Adrenal gland (tissue), 12 donors: ENCODE measurements around the gene MYLK4. TPM values are rescaled to one million over a fixed set of nuclear protein-coding genes. Genes with fewer than 3 reads are reported as not detected.

Experiments used
- DNase-seq, 7 donors: peaks; one replicate each; pipeline ENCODE4 v3.0.0-alpha.2; 2019 to 2020
- H3K27ac ChIP-seq, 5 donors: fragments of 200-600 bp; sonication (generic) in 4 of 5; 1 replicate in 3 of 5; 2 replicates in 2 of 5; pipeline versions ENCODE4 v1.5.1 to v1.8.0; 2016 to 2020; ENCODE audit warnings: mild to moderate bottlenecking in 1 of 5
- H3K27me3 ChIP-seq: fragments of 200-600 bp; 2 replicates; pipeline ENCODE4 v1.8.0; 2021
- H3K36me3 ChIP-seq, 2 donors: fragments of 200-600 bp; replicated peaks in 1 of 2; 1 replicate in 1 of 2; 2 replicates in 1 of 2; pipeline versions ENCODE4 v1.5.1 to v1.8.0; 2018 to 2022
- H3K4me1 ChIP-seq, 2 donors: fragments of 200-600 bp; replicated peaks in 1 of 2; 1 replicate in 1 of 2; 2 replicates in 1 of 2; pipeline versions ENCODE4 v1.5.1 to v1.8.0; 2018 to 2021
- H3K4me3 ChIP-seq, 4 donors: fragments of 200-600 bp; sonication (generic) in 3 of 4; one replicate each; pipeline ENCODE4 v1.5.1; 2016 to 2018
- H3K9me3 ChIP-seq, 3 donors: fragments of 200-600 bp; sonication (generic) in 1 of 3; replicated peaks in 1 of 3; 1 replicate in 2 of 3; 2 replicates in 1 of 3; pipeline versions ENCODE4 v1.5.1 to v1.8.0; 2016 to 2021
- CTCF ChIP-seq, 6 experiments: fragments of 450-650 bp in 4 of 6; fragments of 200-600 bp in 2 of 6; sonication (generic) in 1 of 6; IDR thresholded peaks; 1 replicate in 5 of 6; 2 replicates in 1 of 6; pipeline versions ENCODE4 v1.5.1 to v1.8.0; 2016 to 2021; ENCODE audit warnings: antibody characterized with exemption in 6 of 6, mild to moderate bottlenecking in 2 of 6, moderate library complexity in 1 of 6
- POLR2A ChIP-seq, 2 donors: fragments of 450-650 bp; IDR thresholded peaks; one replicate each; pipeline ENCODE4 v1.6.1; 2017; ENCODE audit warnings: antibody characterized with exemption in 2 of 2, mild to moderate bottlenecking in 2 of 2, moderate library complexity in 1 of 2
- WGBS, 4 donors: extraction: QIAGEN DNeasy Blood & Tissue Kit in 2 of 4; methylation state at CpG; one replicate each; pipeline versions ENCODE4 v1.1.5 to v1.1.7; 2013 to 2017; 5-methylcytosine and 5-hydroxymethylcytosine counted together
- intact Hi-C, 2 donors: fragments of 100-400 bp; cut with DNase I; formaldehyde crosslinking; loops; one replicate each; pipeline versions ENCODE4 v1.14.1 to v1.15.0; 2022 to 2023
- polyA plus RNA-seq, 3 donors: library from polyadenylated mRNA; stranded (reverse); fragments of 200-250 nt in 2 of 3; fragments of 350-450 nt in 1 of 3; fragmentation: Illumina TruSeq in 1 of 3; extraction: RNeasy Lipid Tissue Mini Kit (QIAGEN cat#74804) in 1 of 3; gene quantifications; one replicate each; pipeline ENCODE4 v1.2.3, GENCODE V29; 2013 to 2014
- total RNA-seq, 9 donors: library from RNA; depleted of rRNA in 4 of 9; stranded (reverse); fragments of >200 nt in 4 of 9; fragments of 120-200 nt in 1 of 9; fragmentation: NEBNext Ultra II Directional in 1 of 9; extraction: Animal tissue kit (Norgen Biotek cat#: 25700) in 1 of 9; gene quantifications; one replicate each; pipeline versions ENCODE4 v1.1.0 to v1.2.4, GENCODE V29; 2013 to 2023
- donor health status: healthy with polysubstance abuse.
- donor health status: Bipolar disorder and iron deficiency.
- donor health status: DM: yes; HTN: yes; CAD: no.
- donor health status: DM: no; HTN: no; CAD: no.
- donor health status: DM: no; HTN: no; CAD: no.
- donor health status: DM: yes; HTN: yes; CAD: no.

The MYLK4 gene
- total and polyA plus RNA-seq, 12 donors: 0.35 to 0.90 (median 0.68) TPM

GRCh38 chr6:2780102-2780737 lies 29.5 kb upstream of the MYLK4 start:
- Histone ChIP-seq H3K4me1 (no peaks in the 10 kb centered on the region), H3K4me3 (no peak overlapping the region), H3K27me3 (no peaks in the 10 kb centered on the region), H3K36me3 (peaks cover 0 to 46% of the 10 kb centered on the region in 2 donors), H3K9me3 (no peaks in the 10 kb centered on the region), H3K27ac (no peak overlapping the region)
- no peak for TF ChIP-seq POLR2A (IDR thresholded peaks at IDR 0.05)
- TF ChIP-seq CTCF (IDR thresholded peaks at IDR 0.05): no peak
- intact Hi-C loops: loop anchor here (10.0 kb wide), 2 partner anchors 135 to 155 kb away; no protein-coding TSS in a partner anchor
- DNase-seq: no peak
- WGBS, 4 donors: 92 to 97% (median 94%) methylated on average over 7 to 9 of the region's 9 CpGs

- TF ChIP-seq CTCF (IDR thresholded peaks at IDR 0.05) (no peak), POLR2A (IDR thresholded peaks at IDR 0.05) (no peak)
- Histone ChIP-seq H3K4me3 (no peak overlapping the region), H3K4me1 (no peaks in the 10 kb centered on the region), H3K27ac (no peak overlapping the region), H3K9me3 (no peaks in the 10 kb centered on the region), H3K27me3 (no peaks in the 10 kb centered on the region), H3K36me3 (peaks cover 0 to 28% of the 10 kb centered on the region in 2 donors)
- intact Hi-C loops: no loop called here
- WGBS, 4 donors: 92 to 95% (median 94%) methylated on average over 3 of the region's 3 CpGs
- DNase-seq: no peak
Measured at GRCh38 chr6:2777249-2777648, 26.5 kb upstream of the MYLK4 start.

GRCh38 chr6:2775003-2775402 lies 24.3 kb upstream of the MYLK4 start:
- intact Hi-C loops: no loop called here
- no peaks in the 10 kb centered on the region for H3K9me3 ChIP-seq

GRCh38 chr6:2773449-2773848 lies 22.7 kb upstream of the MYLK4 start:
- no peak overlapping the region for H3K27ac ChIP-seq
- peaks cover 0 to 7% of the 10 kb centered on the region in 2 donors for H3K36me3 ChIP-seq
- peaks cover 0 to 25% of the 10 kb centered on the region in 2 donors for H3K4me1 ChIP-seq
- H3K9me3 ChIP-seq: no peaks in the 10 kb centered on the region
- intact Hi-C loops: no loop called here
- no peak for TF ChIP-seq CTCF (IDR thresholded peaks at IDR 0.05)
- TF ChIP-seq POLR2A (IDR thresholded peaks at IDR 0.05): no peak
- no peaks in the 10 kb centered on the region for H3K27me3 ChIP-seq
- WGBS, 4 donors: 44 to 71% (median 65%) methylated on average over 3 of the region's 3 CpGs
- no peak overlapping the region for H3K4me3 ChIP-seq
- DNase-seq: no peak

More at GRCh38 chr6:2775003-2775402, 24.3 kb upstream of the MYLK4 start:
- H3K27me3 ChIP-seq: no peaks in the 10 kb centered on the region
- DNase-seq: no peak
- no peak overlapping the region for H3K4me3 ChIP-seq
- H3K27ac ChIP-seq: no peak overlapping the region
- WGBS, 4 donors: 80 to 100% (median 95%) methylated on average over 1 of the region's 1 CpG
- TF ChIP-seq CTCF (IDR thresholded peaks at IDR 0.05): no peak
- no peak for TF ChIP-seq POLR2A (IDR thresholded peaks at IDR 0.05)
- peaks cover 0 to 18% of the 10 kb centered on the region in 2 donors for H3K36me3 ChIP-seq
- peaks cover 0 to 9% of the 10 kb centered on the region in 2 donors for H3K4me1 ChIP-seq
